HEK293 (cell line): ENCODE measurements around the gene ABCF1.

ENCODE experiments used
- CTCF ChIA-PET: fragments of 350-600 bp; formaldehyde crosslinking; extraction: SDS; loops from one replicate; lab custom pipeline; 2021; ENCODE audit warnings: antibody characterized with exemption; lab: Yijun Ruan, JAX
- POLR2A ChIA-PET: fragments of 300-600 bp; formaldehyde crosslinking; extraction: SDS; loops from one replicate; lab custom pipeline; 2020; ENCODE audit warnings: antibody characterized with exemption, inconsistent platforms; lab: Yijun Ruan, JAX
- H3K27ac ChIP-seq: fragments of 200-500 bp; sonication (Bioruptor generic); 2 replicates; pipeline ENCODE4 v1.5.1; 2014; ENCODE audit warnings: low read depth, low read length, control low read depth, inconsistent platforms; ENCODE audit errors: extremely low read depth
- H3K36me3 ChIP-seq, 2 experiments: fragments of 200-500 bp in 1 of 2; sonication (Bioruptor generic) in 1 of 2; 1 replicate in 1 of 2; 2 replicates in 1 of 2; pipeline ENCODE4 v1.5.1; 2014 to 2017; ENCODE audit warnings: inconsistent platforms in 2 of 2, low read length in 2 of 2; ENCODE audit not compliant: control insufficient read depth in 2 of 2, insufficient read depth in 1 of 2
- H3K4me1 ChIP-seq: fragments of 200-500 bp; sonication (Bioruptor generic); 2 replicates; pipeline ENCODE4 v1.5.1; 2014; ENCODE audit warnings: mild to moderate bottlenecking, low read length, inconsistent platforms; ENCODE audit not compliant: control insufficient read depth, insufficient read depth
- H3K4me3 ChIP-seq: 2 replicates; pipeline ENCODE4 v1.5.1; 2011; ENCODE audit warnings: low read depth, mild to moderate bottlenecking, control low read depth, low read length, moderate library complexity
- H3K9me3 ChIP-seq: fragments of 200-500 bp; sonication (Bioruptor generic); 2 replicates; pipeline ENCODE4 v1.5.1; 2014; ENCODE audit warnings: low read depth, low read length, inconsistent platforms; ENCODE audit not compliant: control insufficient read depth, insufficient read depth
- CTCF ChIP-seq: fragments of 450-650 bp; formaldehyde crosslinking; IDR thresholded peaks from 2 replicates; pipeline ENCODE4 v1.5.1; 2016; ENCODE audit warnings: missing biosample characterization, missing genetic modification characterization
- GLI4 ChIP-seq: fragments of 450-650 bp; formaldehyde crosslinking; IDR thresholded peaks from 2 replicates; pipeline ENCODE4 v1.5.1; 2016; ENCODE audit warnings: missing biosample characterization, missing genetic modification characterization
- IKZF3 ChIP-seq: fragments of 450-650 bp; IDR thresholded peaks from 2 replicates; pipeline ENCODE4 v1.5.0; 2018; ENCODE audit warnings: missing biosample characterization, mild to moderate bottlenecking, missing genetic modification characterization, moderate library complexity
- OVOL3 ChIP-seq: fragments of 450-650 bp; formaldehyde crosslinking; IDR thresholded peaks from 2 replicates; pipeline ENCODE4 v1.5.1; 2016; ENCODE audit warnings: missing biosample characterization, missing genetic modification characterization
- PRDM1 ChIP-seq: fragments of 450-650 bp; formaldehyde crosslinking; IDR thresholded peaks from 2 replicates; pipeline ENCODE4; 2016; ENCODE audit warnings: missing biosample characterization, missing genetic modification characterization
- PRDM10 ChIP-seq: fragments of 450-650 bp; formaldehyde crosslinking; IDR thresholded peaks from 2 replicates; pipeline ENCODE4 v1.5.1; 2016; ENCODE audit warnings: missing biosample characterization, missing genetic modification characterization
- PRDM4 ChIP-seq: fragments of 450-650 bp; formaldehyde crosslinking; IDR thresholded peaks from 2 replicates; pipeline ENCODE4 v1.5.1; 2017; ENCODE audit warnings: missing biosample characterization, missing genetic modification characterization
- ZBTB17 ChIP-seq: fragments of 450-650 bp; formaldehyde crosslinking; IDR thresholded peaks from 2 replicates; pipeline ENCODE4 v1.5.1; 2016; ENCODE audit warnings: missing biosample characterization, missing genetic modification characterization
- ZBTB20 ChIP-seq: fragments of 450-650 bp; formaldehyde crosslinking; IDR thresholded peaks from 2 replicates; pipeline ENCODE4 v1.5.1; 2016; ENCODE audit warnings: missing biosample characterization, missing genetic modification characterization
- ZNF202 ChIP-seq: fragments of 450-650 bp; formaldehyde crosslinking; IDR thresholded peaks from 2 replicates; pipeline ENCODE4 v1.5.1; 2016; ENCODE audit warnings: missing biosample characterization, missing genetic modification characterization, borderline replicate concordance
- ZNF211 ChIP-seq: fragments of 450-650 bp; formaldehyde crosslinking; IDR thresholded peaks from 2 replicates; pipeline ENCODE4 v1.5.1; 2016; ENCODE audit warnings: low read depth, missing biosample characterization, missing genetic modification characterization
- ZNF221 ChIP-seq: fragments of 450-650 bp; formaldehyde crosslinking; IDR thresholded peaks from 2 replicates; pipeline ENCODE4 v1.5.1; 2017; ENCODE audit warnings: missing biosample characterization, missing genetic modification characterization, borderline replicate concordance
- ZNF223 ChIP-seq: fragments of 450-650 bp; formaldehyde crosslinking; IDR thresholded peaks from 2 replicates; pipeline ENCODE4 v1.5.1; 2016; ENCODE audit warnings: missing biosample characterization, missing genetic modification characterization
- ZNF366 ChIP-seq: fragments of 450-650 bp; formaldehyde crosslinking; conservative IDR thresholded peaks from 2 replicates; pipeline ENCODE4 v1.5.1; 2016; ENCODE audit warnings: missing biosample characterization, missing genetic modification characterization
- ZNF394 ChIP-seq: fragments of 450-650 bp; formaldehyde crosslinking; IDR thresholded peaks from 2 replicates; pipeline ENCODE4 v1.5.1; 2016; ENCODE audit warnings: missing biosample characterization, missing genetic modification characterization, mild to moderate bottlenecking, moderate library complexity, borderline replicate concordance
- ZNF404 ChIP-seq: fragments of 450-650 bp; formaldehyde crosslinking; IDR thresholded peaks from 2 replicates; pipeline ENCODE4 v1.5.1; 2017; ENCODE audit warnings: missing biosample characterization, missing genetic modification characterization
- ZNF473 ChIP-seq: fragments of 450-650 bp; formaldehyde crosslinking; IDR thresholded peaks from 2 replicates; pipeline ENCODE4 v1.5.1; 2017; ENCODE audit warnings: missing biosample characterization, missing genetic modification characterization
- ZNF654 ChIP-seq: fragments of 450-650 bp; formaldehyde crosslinking; IDR thresholded peaks from 2 replicates; pipeline ENCODE4 v1.5.1; 2016; ENCODE audit warnings: low read depth, missing biosample characterization, missing genetic modification characterization
- ZNF664 ChIP-seq: fragments of 450-650 bp; formaldehyde crosslinking; IDR thresholded peaks from 2 replicates; pipeline ENCODE4 v1.5.1; 2016; ENCODE audit warnings: missing biosample characterization, missing genetic modification characterization
- ZNF777 ChIP-seq: fragments of 450-650 bp; formaldehyde crosslinking; IDR thresholded peaks from 2 replicates; pipeline ENCODE4 v1.5.1; 2017; ENCODE audit warnings: missing biosample characterization, missing genetic modification characterization, borderline replicate concordance
- ZSCAN5A ChIP-seq: fragments of 450-650 bp; formaldehyde crosslinking; IDR thresholded peaks from 2 replicates; pipeline ENCODE4 v1.5.1; 2016; ENCODE audit warnings: missing biosample characterization, missing genetic modification characterization
- ZXDB ChIP-seq: fragments of 450-650 bp; formaldehyde crosslinking; IDR thresholded peaks from 2 replicates; pipeline ENCODE4 v1.5.1; 2016; ENCODE audit warnings: missing biosample characterization, missing genetic modification characterization
- TF ChIP-seq, protein P1 (sequence below): fragments of 450-650 bp; formaldehyde crosslinking; IDR thresholded peaks from 2 replicates; pipeline ENCODE4 v1.5.1; 2016; ENCODE audit warnings: missing biosample characterization, missing genetic modification characterization

Gene ABCF1

DNA sequence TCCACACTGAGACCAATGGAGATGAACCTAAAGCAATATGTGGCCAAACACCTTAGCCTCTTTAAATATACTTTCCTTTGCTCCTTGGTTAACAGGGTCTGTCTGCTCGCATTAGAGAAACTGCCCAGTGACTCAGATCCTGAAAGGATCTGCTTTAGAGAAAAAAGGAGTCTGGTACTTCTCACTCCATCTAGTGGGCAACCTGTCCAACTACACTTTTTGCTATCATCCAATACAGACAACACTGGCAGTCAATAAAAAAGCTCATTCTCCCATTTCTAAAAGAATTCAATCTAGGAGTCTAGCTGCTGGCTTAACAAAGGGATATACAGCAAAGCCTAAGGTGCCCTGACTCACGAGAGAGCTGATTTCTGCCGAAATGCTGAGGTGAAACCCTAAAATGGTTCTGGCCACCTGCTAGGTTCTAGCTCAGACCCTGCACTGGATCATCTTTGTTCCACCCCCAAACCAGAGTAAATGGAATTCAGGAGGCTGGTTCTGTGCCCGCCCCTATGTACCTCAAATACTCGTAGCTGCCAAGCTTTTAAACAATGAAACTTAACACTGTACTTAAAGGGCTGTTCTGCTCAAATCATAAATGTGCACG is 26.5 kb upstream of the ABCF1 start:
- POLR2A ChIA-PET, result interaction anchor here (1.0 to 2.9 kb wide), 10 partner anchors 11 to 128 kb away, joined by 3 to 23 read pairs (median 4); partner anchors contain the start of genes DHX16, GNL1 and PRR3
- TF ChIP-seq, protein P1, sequence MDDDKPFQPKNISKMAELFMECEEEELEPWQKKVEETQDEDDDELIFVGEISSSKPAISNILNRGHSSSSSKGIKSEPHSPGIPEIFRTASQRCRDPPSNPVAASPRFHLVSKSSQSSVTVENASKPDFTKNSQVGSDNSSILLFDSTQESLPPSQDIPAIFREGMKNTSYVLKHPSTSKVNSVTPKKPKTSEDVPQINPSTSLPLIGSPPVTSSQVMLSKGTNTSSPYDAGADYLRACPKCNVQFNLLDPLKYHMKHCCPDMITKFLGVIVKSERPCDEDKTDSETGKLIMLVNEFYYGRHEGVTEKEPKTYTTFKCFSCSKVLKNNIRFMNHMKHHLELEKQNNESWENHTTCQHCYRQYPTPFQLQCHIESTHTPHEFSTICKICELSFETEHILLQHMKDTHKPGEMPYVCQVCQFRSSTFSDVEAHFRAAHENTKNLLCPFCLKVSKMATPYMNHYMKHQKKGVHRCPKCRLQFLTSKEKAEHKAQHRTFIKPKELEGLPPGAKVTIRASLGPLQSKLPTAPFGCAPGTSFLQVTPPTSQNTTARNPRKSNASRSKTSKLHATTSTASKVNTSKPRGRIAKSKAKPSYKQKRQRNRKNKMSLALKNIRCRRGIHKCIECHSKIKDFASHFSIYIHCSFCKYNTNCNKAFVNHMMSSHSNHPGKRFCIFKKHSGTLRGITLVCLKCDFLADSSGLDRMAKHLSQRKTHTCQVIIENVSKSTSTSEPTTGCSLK (tag by site-specific recombination), result no peak
- TF ChIP-seq PRDM1 (tag by site-specific recombination) (peak; percentile 65), ZSCAN5A (tag by site-specific recombination) (no peak), CTCF (tag by site-specific recombination) (peak; percentile 25; the same call in 1 of the 2 replicates), ZNF654 (tag by site-specific recombination) (peak; percentile 67), ZNF202 (tag by site-specific recombination) (no peak), ZNF221 (tag by site-specific recombination) (no peak), IKZF3 (no peak), ZNF404 (tag by site-specific recombination) (no peak), OVOL3 (tag by site-specific recombination) (no peak), ZBTB20 (peak; percentile 48; the same call in 1 of the 2 replicates), ZBTB17 (tag by site-specific recombination) (peak; percentile 55; the same call in 1 of the 2 replicates), PRDM10 (tag by site-specific recombination) (peak; percentile 60), ZNF366 (0 out of 2 replicates have a peak, but pooled peaks have one; percentile 24)
- Histone ChIP-seq H3K4me3 (no peak overlapping the region), H3K36me3 (peaks cover 11 to 48% of the 10 kb centered on the region in 2 experiments; a peak in 2 of 3 replicates), H3K27ac (no peak overlapping the region), H3K9me3 (no peaks in the 10 kb centered on the region), H3K4me1 (no peaks in the 10 kb centered on the region)
- CTCF ChIA-PET, result interaction anchor here (0.6 to 9.5 kb wide), 49 partner anchors 10 to 951 kb away, joined by 3 to 324 read pairs (median 4); partner anchors contain the start of genes GNL1 and PRR3

- CTCF ChIA-PET, result interaction anchor here (0.6 to 9.5 kb wide), 6 partner anchors 16 to 189 kb away, joined by 3 to 324 read pairs (median 17); no protein-coding TSS in a partner anchor
- Histone ChIP-seq H3K9me3 (no peaks in the 10 kb centered on the region), H3K36me3 (peaks cover 31 to 75% of the 10 kb centered on the region in 2 experiments), H3K27ac (no peak overlapping the region), H3K4me1 (no peaks in the 10 kb centered on the region), H3K4me3 (no peak overlapping the region)
- POLR2A ChIA-PET, result interaction anchor here (0.5 kb wide), 1 partner anchor 46 kb away, joined by 3 read pairs; no protein-coding TSS in a partner anchor
- TF ChIP-seq PRDM4 (tag by site-specific recombination) (no peak), ZNF223 (tag by site-specific recombination) (no peak), ZNF473 (no peak), ZNF664 (no peak), ZNF394 (tag by site-specific recombination) (no peak), ZNF777 (tag by site-specific recombination) (no peak), ZXDB (tag by site-specific recombination) (no peak), ZNF211 (tag by site-specific recombination) (no peak), GLI4 (tag by site-specific recombination) (no peak)
Measured at GRCh38 chr6:30547454-30547853, 23.8 kb upstream of the ABCF1 start.
